Sigmoid colon (tissue), 7 donors: ENCODE data around the gene FUT9. TPM values are rescaled to one million over a fixed set of nuclear protein-coding genes. Genes with fewer than 3 reads are reported as not detected.

Source experiments
- DNase-seq: peaks from one replicate; pipeline ENCODE4 v3.0.0-alpha.2; 2019
- H3K27ac ChIP-seq, 4 donors: fragments of 200-600 bp; sonication (generic); one replicate each; pipeline ENCODE4 v1.5.1; 2016 to 2019; ENCODE audit warnings: mild to moderate bottlenecking in 1 of 4
- H3K27me3 ChIP-seq, 3 donors: fragments of 200-600 bp; sonication (generic); one replicate each; pipeline ENCODE4 v1.5.1; 2019; ENCODE audit warnings: mild to moderate bottlenecking in 1 of 3
- H3K36me3 ChIP-seq, 4 donors: fragments of 200-600 bp; sonication (generic); one replicate each; pipeline ENCODE4 v1.5.1; 2016 to 2019
- H3K4me1 ChIP-seq, 4 donors: fragments of 200-600 bp; sonication (generic); one replicate each; pipeline ENCODE4 v1.5.1; 2017 to 2019
- H3K4me3 ChIP-seq, 4 donors: fragments of 200-600 bp; sonication (generic); one replicate each; pipeline ENCODE4 v1.5.1; 2017 to 2019; ENCODE audit warnings: mild to moderate bottlenecking in 2 of 4, moderate library complexity in 1 of 4
- H3K9me3 ChIP-seq, 4 donors: fragments of 200-600 bp in 3 of 4; sonication (generic) in 3 of 4; one replicate each; pipeline versions ENCODE4 v1.5.1 to v1.6.1; 2013 to 2019
- CTCF ChIP-seq, 4 experiments: fragments of 450-650 bp in 3 of 4; fragments of 200-600 bp in 1 of 4; IDR thresholded peaks; one replicate each; pipeline ENCODE4 v1.5.1; 2016 to 2019; ENCODE audit warnings: antibody characterized with exemption in 4 of 4, mild to moderate bottlenecking in 3 of 4, moderate library complexity in 2 of 4
- EP300 ChIP-seq, 4 donors: sonication (generic); formaldehyde crosslinking; IDR thresholded peaks; one replicate each; pipeline ENCODE4 v1.6.1; 2017; ENCODE audit warnings: antibody characterized with exemption in 4 of 4
- POLR2A ChIP-seq, 2 donors: fragments of 450-650 bp; IDR thresholded peaks; one replicate each; pipeline ENCODE4 v1.6.1; 2016; ENCODE audit warnings: antibody characterized with exemption in 2 of 2, mild to moderate bottlenecking in 2 of 2, moderate library complexity in 2 of 2
- POLR2AphosphoS5 ChIP-seq, 4 donors: sonication (generic); formaldehyde crosslinking; IDR thresholded peaks; one replicate each; pipeline ENCODE4 v1.6.1; 2017; ENCODE audit warnings: antibody characterized with exemption in 4 of 4
- WGBS, 2 donors: extraction: QIAGEN DNeasy Blood & Tissue Kit; methylation state at CpG; one replicate each; pipeline ENCODE4 v1.1.7; 2013; 5-methylcytosine and 5-hydroxymethylcytosine counted together
- intact Hi-C: fragments of 100-400 bp; cut with DNase I; formaldehyde crosslinking; loops from one replicate; pipeline ENCODE4 v1.15.1; 2023
- polyA plus RNA-seq, 3 donors: library from polyadenylated mRNA; stranded (reverse); fragments of 200-250 nt; gene quantifications; one replicate each; pipeline ENCODE4 v1.2.3, GENCODE V29; 2013
- total RNA-seq, 4 donors: library from RNA; depleted of rRNA; stranded (reverse); fragments of >200 nt; gene quantifications; one replicate each; pipeline ENCODE4 v1.1.0, GENCODE V29; 2016
- donor health status: healthy with polysubstance abuse.
- donor health status: Bipolar disorder and iron deficiency.
- donor health status: healthy.

The FUT9 gene
- total and polyA plus RNA-seq, 7 donors, result 0.01 to 2.1 (median 0.55) TPM; not detected in 2

GRCh38 chr6:96101564-96101963 lies 85.8 kb downstream of the FUT9 start:
- TF ChIP-seq POLR2A (IDR thresholded peaks at IDR 0.05) (no peak), EP300 (IDR thresholded peaks at IDR 0.05) (no peak), POLR2AphosphoS5 (IDR thresholded peaks at IDR 0.05) (no peak), CTCF (IDR thresholded peaks at IDR 0.05) (no peak)
- Histone ChIP-seq H3K27me3 (no peaks in the 10 kb centered on the region), H3K4me3 (no peak overlapping the region), H3K27ac (no peak overlapping the region), H3K4me1 (no peaks in the 10 kb centered on the region), H3K9me3 (no peaks in the 10 kb centered on the region), H3K36me3 (no peaks in the 10 kb centered on the region)
- no peak for DNase-seq
- intact Hi-C loops, result no loop called here
- WGBS, 2 donors, result 75 to 96% methylated on average over 2 of the region's 2 CpGs

DNA sequence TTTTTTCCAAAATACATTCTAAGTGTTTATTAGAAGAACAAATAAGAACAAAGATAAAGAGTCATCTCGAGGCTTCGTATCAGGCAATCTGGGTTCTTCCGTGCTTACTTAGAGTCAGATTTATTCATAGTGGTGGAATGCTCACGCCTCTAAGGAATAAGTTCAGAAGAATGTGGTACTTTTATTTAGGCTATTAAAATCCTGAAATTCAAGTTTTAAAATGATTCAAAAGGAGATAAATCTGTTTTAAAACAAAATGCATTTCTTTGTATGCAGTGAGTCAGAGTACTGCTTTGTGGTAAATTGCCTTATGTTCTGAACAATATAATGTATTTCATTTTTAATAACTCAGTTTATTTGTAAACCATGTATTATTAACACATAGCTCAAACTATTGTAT lies 89.1 kb downstream of the FUT9 start:
- Histone ChIP-seq H3K4me3 (no peak overlapping the region), H3K27me3 (no peaks in the 10 kb centered on the region), H3K4me1 (no peaks in the 10 kb centered on the region), H3K9me3 (no peaks in the 10 kb centered on the region), H3K27ac (no peak overlapping the region), H3K36me3 (no peaks in the 10 kb centered on the region)
- WGBS, 2 donors, result 80 to 90% methylated on average over 4 of the region's 4 CpGs
- intact Hi-C loops, result no loop called here
- TF ChIP-seq POLR2A (IDR thresholded peaks at IDR 0.05) (no peak), EP300 (IDR thresholded peaks at IDR 0.05) (no peak), POLR2AphosphoS5 (IDR thresholded peaks at IDR 0.05) (no peak), CTCF (IDR thresholded peaks at IDR 0.05) (no peak)
- DNase-seq, result no peak

DNA sequence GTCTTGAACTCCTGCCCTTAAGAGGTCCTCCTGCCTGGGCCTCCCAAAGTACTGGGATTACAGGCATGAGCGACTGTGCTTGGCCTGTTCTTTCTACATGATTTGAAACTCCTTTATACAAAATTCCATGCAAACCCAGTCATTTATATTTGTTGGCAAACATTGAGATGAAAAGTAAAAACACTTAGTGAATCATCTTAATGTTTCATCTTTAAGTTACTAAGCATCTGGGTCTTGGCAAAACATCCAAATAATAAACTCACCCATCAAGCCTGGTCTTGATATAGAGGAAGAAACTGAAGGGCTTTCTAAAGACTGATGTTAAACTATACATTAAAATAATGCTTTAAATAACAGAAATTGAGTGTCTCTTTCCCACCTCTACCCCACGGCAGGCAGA lies 95.1 kb downstream of the FUT9 start:
- TF ChIP-seq POLR2A (IDR thresholded peaks at IDR 0.05), result no peak
- TF ChIP-seq POLR2AphosphoS5 (IDR thresholded peaks at IDR 0.05), result no peak
- TF ChIP-seq EP300 (IDR thresholded peaks at IDR 0.05), result no peak
- TF ChIP-seq CTCF (IDR thresholded peaks at IDR 0.05), result no peak
- no peaks in the 10 kb centered on the region for H3K36me3 ChIP-seq
- intact Hi-C loops, result no loop called here
- H3K27ac ChIP-seq, result no peak overlapping the region
- no peaks in the 10 kb centered on the region for H3K27me3 ChIP-seq
- no peak for DNase-seq
- 78 to 88% methylated on average over 2 of the region's 2 CpGs for WGBS, 2 donors
- no peaks in the 10 kb centered on the region for H3K9me3 ChIP-seq
- no peak overlapping the region for H3K4me3 ChIP-seq
- H3K4me1 ChIP-seq, result no peaks in the 10 kb centered on the region

- H3K36me3 ChIP-seq, result no peaks in the 10 kb centered on the region
- no peaks in the 10 kb centered on the region for H3K4me1 ChIP-seq
- no peak for TF ChIP-seq EP300 (IDR thresholded peaks at IDR 0.05)
- TF ChIP-seq CTCF (IDR thresholded peaks at IDR 0.05), result no peak
- no peak for TF ChIP-seq POLR2AphosphoS5 (IDR thresholded peaks at IDR 0.05)
- TF ChIP-seq POLR2A (IDR thresholded peaks at IDR 0.05), result no peak
- H3K27ac ChIP-seq, result no peak overlapping the region
- no peak for DNase-seq
- H3K4me3 ChIP-seq, result no peak overlapping the region
- H3K9me3 ChIP-seq, result no peaks in the 10 kb centered on the region
- intact Hi-C loops, result no loop called here
- WGBS, 2 donors, result 26 to 29% methylated on average over 1 of the region's 1 CpG
- H3K27me3 ChIP-seq, result no peaks in the 10 kb centered on the region
These were observed 100.9 kb downstream of the FUT9 start for GRCh38 chr6:96116674-96117073.

DNA sequence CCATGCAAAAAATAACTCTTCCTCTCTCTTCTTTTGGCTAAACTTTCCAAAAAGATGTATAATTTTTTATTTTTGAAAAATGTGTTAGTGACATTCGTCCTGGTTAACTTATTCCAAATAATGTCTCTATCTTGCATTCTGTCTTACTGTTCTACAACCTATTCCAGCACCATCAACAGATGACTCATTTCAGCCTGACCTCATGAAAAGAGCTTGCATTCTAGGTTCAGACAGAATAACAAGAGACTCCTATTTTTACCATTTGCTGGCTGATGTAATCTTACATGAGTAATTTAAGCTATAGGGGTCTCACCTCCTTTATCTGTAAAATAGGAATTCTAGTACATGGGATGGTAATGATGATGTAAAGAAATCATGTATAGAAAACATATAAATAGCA lies 109.0 kb downstream of the FUT9 start:
- intact Hi-C loops, result no loop called here
- Histone ChIP-seq H3K4me1 (peaks cover 0 to 7% (median 0%) of the 10 kb centered on the region in 4 donors), H3K9me3 (no peaks in the 10 kb centered on the region), H3K27me3 (no peaks in the 10 kb centered on the region), H3K4me3 (no peak overlapping the region), H3K36me3 (no peaks in the 10 kb centered on the region), H3K27ac (no peak overlapping the region)
- DNase-seq, result no peak
- no peak for TF ChIP-seq EP300 (IDR thresholded peaks at IDR 0.05)
- no peak for TF ChIP-seq CTCF (IDR thresholded peaks at IDR 0.05)
- 59 to 66% methylated on average over 1 of the region's 1 CpG for WGBS, 2 donors
